Ishikawa (cell line): ENCODE measurements around the gene RAX2.

Source experiments
- CEBPB ChIP-seq: IDR thresholded peaks from 2 replicates; pipeline ENCODE4 v1.6.1; 2012
- EP300 ChIP-seq: IDR thresholded peaks from 2 replicates; pipeline ENCODE4 v1.6.1; 2012; ENCODE audit warnings: borderline replicate concordance

GRCh38 chr19:3801412-3802096, 29.5 kb upstream of the RAX2 start:
- TF ChIP-seq EP300 (no peak), CEBPB (no peak)
